Thymus (tissue), 11 donors: ENCODE measurements around the gene ERC2. TPM values are rescaled to one million over a fixed set of nuclear protein-coding genes. Genes with fewer than 3 reads are reported as not detected.
A peak's percentile ranks its signal among the peaks of the same experiment; 100 is the strongest.

ENCODE experiments used
- DNase-seq, 9 donors: peaks; one replicate each; pipeline ENCODE4 v3.0.0-alpha.2; 2013; ENCODE audit warnings: low spot score in 9 of 9, low read depth in 6 of 9, missing footprints in 1 of 9
- H3K27ac ChIP-seq, 2 donors: one replicate each; pipeline ENCODE4 v1.5.1; 2013; ENCODE audit warnings: control low read depth in 1 of 2, low read depth in 1 of 2, low read length in 1 of 2, mild to moderate bottlenecking in 1 of 2, moderate library complexity in 1 of 2
- H3K27me3 ChIP-seq, 2 donors: one replicate each; pipeline ENCODE4 v1.5.1; 2013; ENCODE audit warnings: low read length in 1 of 2; ENCODE audit not compliant: control insufficient read depth in 2 of 2, insufficient read depth in 1 of 2
- H3K36me3 ChIP-seq, 2 donors: one replicate each; pipeline ENCODE4 v1.5.1; 2013; ENCODE audit warnings: low read length in 1 of 2, mild to moderate bottlenecking in 1 of 2, moderate library complexity in 1 of 2; ENCODE audit not compliant: control insufficient read depth in 2 of 2, insufficient read depth in 2 of 2
- H3K4me1 ChIP-seq, 2 donors: one replicate each; pipeline ENCODE4 v1.5.1; 2013; ENCODE audit warnings: low read length in 2 of 2; ENCODE audit not compliant: control insufficient read depth in 2 of 2, insufficient read depth in 2 of 2
- H3K4me3 ChIP-seq, 2 donors: one replicate each; pipeline ENCODE4 v1.5.1; 2013; ENCODE audit warnings: low read length in 2 of 2, control low read depth in 1 of 2, mild to moderate bottlenecking in 1 of 2
- H3K9me3 ChIP-seq, 2 donors: one replicate each; pipeline ENCODE4 v1.5.1; 2013; ENCODE audit warnings: low read length in 1 of 2, mild to moderate bottlenecking in 1 of 2; ENCODE audit not compliant: control insufficient read depth in 2 of 2, insufficient read depth in 1 of 2
- WGBS: extraction: QIAGEN DNeasy Blood & Tissue Kit; methylation state at CpG from one replicate; pipeline ENCODE4 v1.1.7; 2013; 5-methylcytosine and 5-hydroxymethylcytosine counted together
- polyA plus RNA-seq: library from polyadenylated mRNA; stranded (reverse); fragments of 200-250 nt; gene quantifications from one replicate; pipeline ENCODE4 v1.2.3, GENCODE V29; 2013
- total RNA-seq: library from RNA; stranded (reverse); fragments of 120-200 nt; gene quantifications from one replicate; pipeline ENCODE4 v1.2.4, GENCODE V29; 2013
- donor health status: healthy.

Gene ERC2
- total and polyA plus RNA-seq, 2 donors, result 0.28 to 0.50 TPM

DNA sequence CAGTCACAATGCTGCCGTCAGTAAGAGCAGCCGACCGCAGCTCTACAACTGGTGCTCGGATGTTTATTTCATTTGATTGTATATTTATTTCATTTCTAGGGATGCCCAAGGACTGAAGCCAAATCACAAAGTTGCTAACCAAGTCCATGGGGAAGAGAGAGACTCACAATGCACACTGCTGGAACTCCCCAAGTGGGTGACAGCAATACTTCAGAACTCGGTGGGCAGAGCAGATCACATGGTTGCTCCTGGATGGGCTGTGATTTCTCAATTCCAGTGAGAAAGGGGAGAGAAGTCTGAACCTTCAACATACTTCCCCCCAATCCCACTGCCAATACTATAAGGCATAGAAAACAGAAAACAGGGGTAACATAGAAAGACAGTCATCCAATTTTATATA is 715.4 kb downstream of the ERC2 start:
- no peaks in the 10 kb centered on the region for H3K36me3 ChIP-seq
- H3K27ac ChIP-seq, result no peak overlapping the region
- H3K27me3 ChIP-seq, result no peaks in the 10 kb centered on the region
- WGBS, result 97% methylated on average over 5 of the region's 5 CpGs
- no peaks in the 10 kb centered on the region for H3K4me1 ChIP-seq
- H3K4me3 ChIP-seq, result no peak overlapping the region
- H3K9me3 ChIP-seq, result no peaks in the 10 kb centered on the region
- DNase-seq, result no peak

DNA sequence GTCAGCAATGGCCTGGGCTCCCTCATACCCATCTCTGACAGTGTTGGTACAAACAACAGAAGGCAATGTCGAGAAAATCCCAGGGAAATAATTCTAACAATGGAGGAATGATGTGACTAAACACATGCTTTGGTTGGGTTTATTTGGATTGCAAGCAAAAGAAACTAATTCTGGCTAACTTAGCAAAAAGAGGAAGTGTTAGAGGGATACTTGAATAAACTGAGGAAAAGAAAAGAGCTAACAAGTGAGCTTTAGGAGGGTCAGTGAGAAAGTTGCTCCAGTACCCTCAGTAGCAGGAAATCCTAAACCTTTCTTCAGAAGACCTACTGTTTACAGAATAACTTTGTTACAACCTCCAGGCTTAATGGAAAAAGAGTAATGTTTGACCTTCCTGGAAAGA is 716.5 kb downstream of the ERC2 start:
- H3K36me3 ChIP-seq, result no peaks in the 10 kb centered on the region
- no peaks in the 10 kb centered on the region for H3K27me3 ChIP-seq
- 83% methylated on average over 1 of the region's 1 CpG for WGBS
- no peaks in the 10 kb centered on the region for H3K9me3 ChIP-seq
- DNase-seq, result no peak
- H3K4me1 ChIP-seq, result no peaks in the 10 kb centered on the region
- no peak overlapping the region for H3K27ac ChIP-seq
- H3K4me3 ChIP-seq, result no peak overlapping the region

GRCh38 chr3:55750525-55750924 is 717.7 kb downstream of the ERC2 start:
- no peak for DNase-seq

DNA sequence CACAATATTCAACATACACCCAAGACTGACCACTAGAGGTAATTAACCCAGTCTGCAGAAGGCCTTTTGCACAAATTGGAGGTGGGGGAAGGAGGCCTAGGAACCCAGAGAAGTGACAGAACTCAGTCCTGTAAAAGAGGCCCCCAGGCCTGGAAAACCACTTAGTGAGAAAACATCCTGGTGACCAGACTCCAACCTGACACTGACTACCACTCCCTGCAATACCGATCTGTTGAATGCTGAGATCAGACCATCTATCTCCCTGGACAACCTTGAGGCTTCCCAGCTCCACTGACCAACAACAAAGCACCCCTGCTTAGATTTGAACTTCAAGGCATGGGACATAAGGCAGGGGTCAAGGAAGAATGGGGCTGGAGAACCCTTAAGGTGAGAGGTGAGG is 719.2 kb downstream of the ERC2 start:
- no peaks in the 10 kb centered on the region for H3K4me1 ChIP-seq
- no peak overlapping the region for H3K27ac ChIP-seq
- H3K27me3 ChIP-seq, result no peaks in the 10 kb centered on the region
- H3K9me3 ChIP-seq, result no peaks in the 10 kb centered on the region
- no peak overlapping the region for H3K4me3 ChIP-seq
- no peaks in the 10 kb centered on the region for H3K36me3 ChIP-seq
- DNase-seq, result no peak
- 95% methylated on average over 1 of the region's 1 CpG for whole genome bisulfite sequencing

More at GRCh38 chr3:55750525-55750924, 717.7 kb downstream of the ERC2 start:
- H3K4me1 ChIP-seq, result no peaks in the 10 kb centered on the region
- H3K4me3 ChIP-seq, result no peak overlapping the region
- no peaks in the 10 kb centered on the region for H3K9me3 ChIP-seq
- 94% methylated on average over 6 of the region's 6 CpGs for WGBS
- H3K36me3 ChIP-seq, result no peaks in the 10 kb centered on the region
- no peaks in the 10 kb centered on the region for H3K27me3 ChIP-seq
- no peak overlapping the region for H3K27ac ChIP-seq

- Histone ChIP-seq H3K27me3 (no peaks in the 10 kb centered on the region), H3K36me3 (no peaks in the 10 kb centered on the region), H3K27ac (no peak overlapping the region), H3K4me1 (no peaks in the 10 kb centered on the region), H3K9me3 (no peaks in the 10 kb centered on the region), H3K4me3 (no peak overlapping the region)
- peak in 2 of 9 donors; percentile 4 to 22 for DNase-seq
These were observed 721.4 kb downstream of the ERC2 start for GRCh38 chr3:55746808-55747413.

- Histone ChIP-seq H3K27me3 (no peaks in the 10 kb centered on the region), H3K36me3 (no peaks in the 10 kb centered on the region), H3K4me3 (no peak overlapping the region), H3K4me1 (no peaks in the 10 kb centered on the region), H3K27ac (no peak overlapping the region), H3K9me3 (no peaks in the 10 kb centered on the region)
- DNase-seq, result no peak
- 95% methylated on average over 2 of the region's 2 CpGs for WGBS
These were observed 725.5 kb downstream of the ERC2 start for GRCh38 chr3:55742832-55743136.

GRCh38 chr3:55742022-55742831 is 726.0 kb downstream of the ERC2 start:
- no peak overlapping the region for H3K27ac ChIP-seq
- WGBS, result 91% methylated on average over 4 of the region's 4 CpGs
- H3K9me3 ChIP-seq, result no peaks in the 10 kb centered on the region
- no peak for DNase-seq
- H3K27me3 ChIP-seq, result no peaks in the 10 kb centered on the region
- H3K36me3 ChIP-seq, result no peaks in the 10 kb centered on the region
- no peaks in the 10 kb centered on the region for H3K4me1 ChIP-seq
- no peak overlapping the region for H3K4me3 ChIP-seq

- Histone ChIP-seq H3K27ac (no peak overlapping the region), H3K27me3 (no peaks in the 10 kb centered on the region), H3K4me1 (no peaks in the 10 kb centered on the region), H3K9me3 (no peaks in the 10 kb centered on the region), H3K4me3 (no peak overlapping the region), H3K36me3 (no peaks in the 10 kb centered on the region)
- 93% methylated on average over 5 of the region's 5 CpGs for WGBS
- no peak for DNase-seq
These were observed 731.1 kb downstream of the ERC2 start for GRCh38 chr3:55737186-55737585.

GRCh38 chr3:55735976-55736375 is 732.3 kb downstream of the ERC2 start:
- Histone ChIP-seq H3K4me3 (no peak overlapping the region), H3K9me3 (no peaks in the 10 kb centered on the region), H3K27ac (no peak overlapping the region), H3K27me3 (no peaks in the 10 kb centered on the region), H3K4me1 (no peaks in the 10 kb centered on the region), H3K36me3 (no peaks in the 10 kb centered on the region)
- DNase-seq, result no peak
- WGBS, result 87% methylated on average over 3 of the region's 3 CpGs
